Duodenal mucosa (tissue), 2 donors: ENCODE measurements around the gene COPG1.
"Not testable (repeated sequence)": the region's sequence is repeated elsewhere in the genome, so short reads cannot be mapped to it uniquely, and the experiment has no call there.

Experiments used
- H3K27ac ChIP-seq: one replicate; pipeline ENCODE4 v1.7.0; 2013; ENCODE audit warnings: low read depth, low read length
- H3K27me3 ChIP-seq, 2 donors: one replicate each; pipeline ENCODE4 v1.7.0; 2013; ENCODE audit warnings: low read length in 2 of 2, control low read depth in 1 of 2; ENCODE audit not compliant: insufficient read depth in 2 of 2, control insufficient read depth in 1 of 2
- H3K36me3 ChIP-seq, 2 donors: one replicate each; pipeline ENCODE4 v1.7.0; 2013; ENCODE audit warnings: low read length in 2 of 2, control low read depth in 1 of 2; ENCODE audit not compliant: insufficient read depth in 2 of 2, control insufficient read depth in 1 of 2
- H3K4me1 ChIP-seq, 2 donors: one replicate each; pipeline ENCODE4 v1.7.0; 2013; ENCODE audit warnings: low read length in 2 of 2, control low read depth in 1 of 2; ENCODE audit not compliant: insufficient read depth in 2 of 2, control insufficient read depth in 1 of 2
- H3K4me3 ChIP-seq, 2 donors: one replicate each; pipeline ENCODE4 v1.7.0; 2013; ENCODE audit warnings: low read length in 2 of 2, low read depth in 1 of 2
- H3K9ac ChIP-seq, 2 donors: one replicate each; pipeline ENCODE4 v1.7.0; 2013; ENCODE audit warnings: low read length in 2 of 2, low read depth in 1 of 2
- H3K9me3 ChIP-seq, 2 donors: one replicate each; pipeline ENCODE4 v1.7.0; 2013; ENCODE audit warnings: low read length in 2 of 2, control low read depth in 1 of 2; ENCODE audit not compliant: control insufficient read depth in 1 of 2

The COPG1 gene

GRCh38 chr3:129259612-129260477, 10.4 kb downstream of the COPG1 start:
- Histone ChIP-seq H3K9ac (no peak overlapping the region), H3K4me1 (peaks cover 5 to 6% of the 10 kb centered on the region in 2 donors), H3K36me3 (peaks cover 71 to 95% of the 10 kb centered on the region in 2 donors), H3K4me3 (no peak overlapping the region), H3K27ac (no peak overlapping the region), H3K27me3 (no peaks in the 10 kb centered on the region), H3K9me3 (no peaks in the 10 kb centered on the region)

- H3K36me3 ChIP-seq = peaks cover 75 to 94% of the 10 kb centered on the region in 2 donors
- no peaks in the 10 kb centered on the region for H3K27me3 ChIP-seq
- H3K27ac ChIP-seq = no peak overlapping the region
- H3K4me1 ChIP-seq = peaks cover 5 to 6% of the 10 kb centered on the region in 2 donors
- H3K9me3 ChIP-seq = no peaks in the 10 kb centered on the region
- H3K9ac ChIP-seq = no peak overlapping the region
- no peak overlapping the region for H3K4me3 ChIP-seq
Observed at GRCh38 chr3:129260606-129261005, 11.2 kb downstream of the COPG1 start.

GRCh38 chr3:129261894-129262293, 12.5 kb downstream of the COPG1 start:
- H3K9me3 ChIP-seq = no peaks in the 10 kb centered on the region
- H3K4me1 ChIP-seq = peaks cover 5 to 6% of the 10 kb centered on the region in 2 donors
- no peaks in the 10 kb centered on the region for H3K27me3 ChIP-seq
- no peak overlapping the region for H3K4me3 ChIP-seq
- no peak overlapping the region for H3K27ac ChIP-seq
- no peak overlapping the region for H3K9ac ChIP-seq
- H3K36me3 ChIP-seq = peaks cover 70 to 94% of the 10 kb centered on the region in 2 donors

- peaks cover 70 to 94% of the 10 kb centered on the region in 2 donors for H3K36me3 ChIP-seq
- H3K27ac ChIP-seq = no peak overlapping the region
- H3K4me3 ChIP-seq = no peak overlapping the region
- H3K27me3 ChIP-seq = no peaks in the 10 kb centered on the region
- H3K4me1 ChIP-seq = peaks cover 5 to 6% of the 10 kb centered on the region in 2 donors
- H3K9ac ChIP-seq = no peak overlapping the region
- no peaks in the 10 kb centered on the region for H3K9me3 ChIP-seq
Observed at GRCh38 chr3:129263161-129263910, 13.9 kb downstream of the COPG1 start.

- H3K27me3 ChIP-seq, H3K4me3 ChIP-seq, H3K9ac ChIP-seq, H3K4me1 ChIP-seq, H3K27ac ChIP-seq, H3K9me3 ChIP-seq: not testable (repeated sequence)
- H3K36me3 ChIP-seq = peaks cover 78 to 98% of the 10 kb centered on the region in 2 donors
Observed at GRCh38 chr3:129264994-129265393, 15.6 kb downstream of the COPG1 start.

- H3K9me3 ChIP-seq = no peaks in the 10 kb centered on the region
- no peak overlapping the region for H3K27ac ChIP-seq
- H3K36me3 ChIP-seq = peaks cover 78 to 97% of the 10 kb centered on the region in 2 donors
- no peaks in the 10 kb centered on the region for H3K4me1 ChIP-seq
- H3K4me3 ChIP-seq = no peak overlapping the region
- no peaks in the 10 kb centered on the region for H3K27me3 ChIP-seq
- H3K9ac ChIP-seq = no peak overlapping the region
Observed at GRCh38 chr3:129266651-129267050, 17.2 kb downstream of the COPG1 start.

GRCh38 chr3:129268396-129268795, 19.0 kb downstream of the COPG1 start:
- Histone ChIP-seq H3K27me3 (no peaks in the 10 kb centered on the region), H3K4me3 (no peak overlapping the region), H3K4me1 (no peaks in the 10 kb centered on the region), H3K36me3 (peaks cover 77 to 98% of the 10 kb centered on the region in 2 donors), H3K9ac (no peak overlapping the region), H3K27ac (no peak overlapping the region), H3K9me3 (no peaks in the 10 kb centered on the region)

- no peak overlapping the region for H3K9ac ChIP-seq
- peaks cover 85 to 97% of the 10 kb centered on the region in 2 donors for H3K36me3 ChIP-seq
- no peaks in the 10 kb centered on the region for H3K9me3 ChIP-seq
- H3K27me3 ChIP-seq = no peaks in the 10 kb centered on the region
- no peak overlapping the region for H3K4me3 ChIP-seq
- no peak overlapping the region for H3K27ac ChIP-seq
- H3K4me1 ChIP-seq = no peaks in the 10 kb centered on the region
Observed at GRCh38 chr3:129271674-129272073, 22.3 kb downstream of the COPG1 start.

- Histone ChIP-seq H3K27ac (no peak overlapping the region), H3K4me3 (no peak overlapping the region), H3K4me1 (peaks cover 14 to 15% of the 10 kb centered on the region in 2 donors), H3K9me3 (no peaks in the 10 kb centered on the region), H3K27me3 (no peaks in the 10 kb centered on the region), H3K36me3 (peaks cover 44 to 61% of the 10 kb centered on the region in 2 donors), H3K9ac (no peak overlapping the region)
Observed at GRCh38 chr3:129276385-129276784, 27.0 kb downstream of the COPG1 start.

- Histone ChIP-seq H3K27ac (peak overlapping the region; percentile 86), H3K27me3 (no peaks in the 10 kb centered on the region), H3K9ac (peak overlapping the region; percentile 86 to 88), H3K4me3 (peak overlapping the region; percentile 94 to 95), H3K36me3 (peaks cover 32 to 46% of the 10 kb centered on the region in 2 donors), H3K9me3 (no peaks in the 10 kb centered on the region), H3K4me1 (peaks cover 22 to 26% of the 10 kb centered on the region in 2 donors)
Observed at GRCh38 chr3:129277829-129278271, 28.4 kb downstream of the COPG1 start.
